AG09319 (cell line): ENCODE data around the gene CYFIP2.

Source experiments
- DNase-seq: peaks from one replicate; pipeline ENCODE4 v3.0.0-alpha.2; 2010; ENCODE audit warnings: low read depth; ENCODE audit errors: extremely low read depth
- TF ChIP-seq, protein P1 (sequence below): IDR thresholded peaks from 2 replicates; pipeline ENCODE4 v1.5.1; 2011; ENCODE audit warnings: low read depth, mild to moderate bottlenecking, inconsistent platforms, low read length, moderate library complexity

The CYFIP2 gene

DNA sequence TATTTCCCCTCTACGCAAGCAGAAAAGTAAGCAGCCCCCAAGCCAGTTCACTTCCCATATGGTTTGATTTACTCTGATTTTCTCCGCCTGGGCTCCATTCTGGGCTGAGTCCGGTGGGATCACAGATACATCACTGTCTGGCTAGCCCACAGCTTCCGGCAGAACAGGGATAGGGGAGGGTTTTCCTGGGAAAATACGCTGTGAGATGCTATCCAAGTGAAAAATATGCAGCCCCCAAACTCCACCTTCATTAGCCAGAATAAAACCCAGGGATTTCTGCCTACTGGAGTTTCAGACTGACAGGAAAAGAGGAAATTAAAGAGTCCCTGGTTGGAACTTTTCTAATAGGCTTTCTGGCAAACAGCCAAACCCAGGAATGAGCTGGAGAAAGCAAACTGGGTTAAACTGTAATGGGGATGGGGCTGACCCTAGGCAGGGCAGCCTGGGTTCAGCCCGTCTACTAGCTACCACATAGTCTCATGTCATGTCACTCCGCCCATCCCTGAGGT, 177.2 kb downstream of the CYFIP2 start:
- TF ChIP-seq, protein P1, sequence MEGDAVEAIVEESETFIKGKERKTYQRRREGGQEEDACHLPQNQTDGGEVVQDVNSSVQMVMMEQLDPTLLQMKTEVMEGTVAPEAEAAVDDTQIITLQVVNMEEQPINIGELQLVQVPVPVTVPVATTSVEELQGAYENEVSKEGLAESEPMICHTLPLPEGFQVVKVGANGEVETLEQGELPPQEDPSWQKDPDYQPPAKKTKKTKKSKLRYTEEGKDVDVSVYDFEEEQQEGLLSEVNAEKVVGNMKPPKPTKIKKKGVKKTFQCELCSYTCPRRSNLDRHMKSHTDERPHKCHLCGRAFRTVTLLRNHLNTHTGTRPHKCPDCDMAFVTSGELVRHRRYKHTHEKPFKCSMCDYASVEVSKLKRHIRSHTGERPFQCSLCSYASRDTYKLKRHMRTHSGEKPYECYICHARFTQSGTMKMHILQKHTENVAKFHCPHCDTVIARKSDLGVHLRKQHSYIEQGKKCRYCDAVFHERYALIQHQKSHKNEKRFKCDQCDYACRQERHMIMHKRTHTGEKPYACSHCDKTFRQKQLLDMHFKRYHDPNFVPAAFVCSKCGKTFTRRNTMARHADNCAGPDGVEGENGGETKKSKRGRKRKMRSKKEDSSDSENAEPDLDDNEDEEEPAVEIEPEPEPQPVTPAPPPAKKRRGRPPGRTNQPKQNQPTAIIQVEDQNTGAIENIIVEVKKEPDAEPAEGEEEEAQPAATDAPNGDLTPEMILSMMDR, result no peak
- DNase-seq, result no peak

DNA sequence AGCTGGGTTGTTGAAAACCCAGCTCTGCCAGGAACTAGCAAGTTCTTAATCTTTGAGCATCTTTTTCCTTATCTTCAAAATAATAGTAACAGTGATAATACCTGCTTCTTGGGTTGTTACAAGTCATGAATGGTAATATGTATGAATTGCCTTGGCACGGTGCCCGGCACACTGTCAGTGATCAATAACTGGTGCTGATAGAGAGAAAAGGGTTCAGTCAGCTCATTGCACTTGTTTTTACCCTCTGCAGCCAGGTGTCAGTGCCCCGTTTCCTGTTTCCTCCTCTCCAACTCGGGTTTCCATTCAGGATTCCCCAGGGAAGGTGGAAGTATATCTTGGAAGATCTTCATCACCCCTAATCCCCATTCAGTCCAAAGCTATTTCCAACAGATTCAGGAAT, 178.3 kb downstream of the CYFIP2 start:
- TF ChIP-seq, protein P1, result no peak
- no peak for DNase-seq
